Smooth muscle cell (in vitro differentiated cells): ENCODE measurements around the gene MTIF2. TPM values are rescaled to one million over a fixed set of nuclear protein-coding genes. Genes with fewer than 3 reads are reported as not detected.

Experiments used
- DNase-seq: peaks from one replicate; lab custom pipeline; 2025; ENCODE audit not compliant: unreplicated experiment; lab: John Stamatoyannopoulos, UW
- H2AFZ ChIP-seq: fragments of 200-600 bp; sonication (generic); 2 replicates; pipeline ENCODE4 v1.6.0; 2016; ENCODE audit warnings: antibody characterized with exemption, low read depth, mild to moderate bottlenecking
- H3F3A ChIP-seq: fragments of 200-600 bp; sonication (generic); 2 replicates; pipeline ENCODE4 v1.6.0; 2017; ENCODE audit warnings: antibody characterized with exemption, low read depth
- H3K27ac ChIP-seq: fragments of 200-600 bp; sonication (generic); 2 replicates; pipeline ENCODE4 v1.5.1; 2016; ENCODE audit warnings: low read depth, mild to moderate bottlenecking
- H3K27me3 ChIP-seq: fragments of 200-600 bp; sonication (generic); 2 replicates; pipeline ENCODE4 v1.6.1; 2016; ENCODE audit warnings: low read depth, mild to moderate bottlenecking
- H3K36me3 ChIP-seq: fragments of 200-600 bp; sonication (generic); 2 replicates; pipeline ENCODE4 v1.5.1; 2016; ENCODE audit warnings: low read depth
- H3K4me1 ChIP-seq: fragments of 200-600 bp; sonication (generic); 2 replicates; pipeline ENCODE4 v1.5.1; 2016; ENCODE audit warnings: low read depth
- H3K4me2 ChIP-seq: fragments of 200-600 bp; sonication (generic); 2 replicates; pipeline ENCODE4 v1.6.0; 2016; ENCODE audit warnings: mild to moderate bottlenecking
- H3K4me3 ChIP-seq: fragments of 200-600 bp; sonication (generic); 2 replicates; pipeline ENCODE4 v1.5.1; 2016; ENCODE audit warnings: mild to moderate bottlenecking
- H3K79me2 ChIP-seq: fragments of 200-600 bp; sonication (generic); 2 replicates; pipeline ENCODE4 v1.6.0; 2016; ENCODE audit warnings: low read depth, mild to moderate bottlenecking
- H3K9ac ChIP-seq: fragments of 200-600 bp; sonication (generic); 2 replicates; pipeline ENCODE4 v1.6.0; 2016; ENCODE audit warnings: low read depth
- H3K9me3 ChIP-seq: fragments of 200-600 bp; sonication (generic); replicated peaks from 2 replicates; pipeline ENCODE4 v1.5.1; 2016; ENCODE audit warnings: low read depth
- H4K20me1 ChIP-seq: fragments of 200-600 bp; sonication (generic); 2 replicates; pipeline ENCODE4 v1.6.0; 2016; ENCODE audit warnings: low read depth
- WGBS: methylation state at CpG from one replicate; pipeline ENCODE4 v1.1.7; 2016; ENCODE audit warnings: low lambda C conversion rate; 5-methylcytosine and 5-hydroxymethylcytosine counted together
- polyA plus RNA-seq: library from polyadenylated mRNA; unstranded; fragments of >200 nt; fragmentation: Nextera tagmentation; extraction: Ambion mirVana; gene quantifications from 2 replicates; pipeline ENCODE4 v1.2.1, GENCODE V29; 2016
- total RNA-seq: library from RNA; depleted of rRNA; stranded (reverse); fragments of >200 nt; gene quantifications from 2 replicates; pipeline ENCODE4 v1.2.3, GENCODE V29; 2014
- TF ChIP-seq, protein P1 (sequence below): fragments of 200-600 bp; sonication (generic); IDR thresholded peaks from 2 replicates; pipeline ENCODE4 v1.5.1; 2017; ENCODE audit warnings: borderline replicate concordance, mild to moderate bottlenecking, antibody characterized with exemption; ENCODE audit not compliant: insufficient read depth, poor library complexity, severe bottlenecking

MTIF2 gene
- total and polyA plus RNA-seq, 2 experiments from 2014 or later: 11.6 to 22.7 TPM

DNA sequence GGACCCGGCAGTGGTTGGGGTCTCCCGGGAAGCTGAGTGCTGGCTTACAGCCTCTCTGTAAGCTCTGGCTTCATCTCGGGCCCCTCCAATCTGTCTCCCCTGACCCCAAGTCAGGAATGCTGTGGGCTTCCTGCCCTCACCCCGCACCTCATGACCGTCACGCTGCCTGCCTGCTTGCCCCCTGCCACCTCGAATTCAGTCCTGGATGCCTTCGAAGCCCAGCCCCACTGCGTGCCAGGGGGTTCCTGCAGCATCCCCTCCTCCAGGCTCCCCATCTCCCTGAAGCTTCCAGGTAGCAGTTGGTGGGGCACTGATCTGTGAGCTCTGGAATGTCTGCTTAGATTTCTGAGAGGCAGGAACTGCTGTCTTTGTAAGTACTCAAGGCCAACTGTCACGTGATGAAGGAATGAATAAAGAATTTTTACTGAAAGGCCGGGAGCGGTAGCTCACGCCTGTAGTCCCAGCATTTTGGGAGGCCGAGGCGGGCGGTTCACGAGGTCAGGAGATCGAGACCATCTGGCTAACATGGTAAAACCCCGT lies 43.5 kb downstream of the MTIF2 start:
- H3K36me3 ChIP-seq: no peaks in the 10 kb centered on the region
- H3K9me3 ChIP-seq: no peaks in the 10 kb centered on the region
- H3K79me2 ChIP-seq: peaks cover 46% of the 10 kb centered on the region
- H3K27ac ChIP-seq: no peak overlapping the region
- H2AFZ ChIP-seq: no peak overlapping the region
- H3K4me2 ChIP-seq: no peak overlapping the region
- TF ChIP-seq, protein P1, sequence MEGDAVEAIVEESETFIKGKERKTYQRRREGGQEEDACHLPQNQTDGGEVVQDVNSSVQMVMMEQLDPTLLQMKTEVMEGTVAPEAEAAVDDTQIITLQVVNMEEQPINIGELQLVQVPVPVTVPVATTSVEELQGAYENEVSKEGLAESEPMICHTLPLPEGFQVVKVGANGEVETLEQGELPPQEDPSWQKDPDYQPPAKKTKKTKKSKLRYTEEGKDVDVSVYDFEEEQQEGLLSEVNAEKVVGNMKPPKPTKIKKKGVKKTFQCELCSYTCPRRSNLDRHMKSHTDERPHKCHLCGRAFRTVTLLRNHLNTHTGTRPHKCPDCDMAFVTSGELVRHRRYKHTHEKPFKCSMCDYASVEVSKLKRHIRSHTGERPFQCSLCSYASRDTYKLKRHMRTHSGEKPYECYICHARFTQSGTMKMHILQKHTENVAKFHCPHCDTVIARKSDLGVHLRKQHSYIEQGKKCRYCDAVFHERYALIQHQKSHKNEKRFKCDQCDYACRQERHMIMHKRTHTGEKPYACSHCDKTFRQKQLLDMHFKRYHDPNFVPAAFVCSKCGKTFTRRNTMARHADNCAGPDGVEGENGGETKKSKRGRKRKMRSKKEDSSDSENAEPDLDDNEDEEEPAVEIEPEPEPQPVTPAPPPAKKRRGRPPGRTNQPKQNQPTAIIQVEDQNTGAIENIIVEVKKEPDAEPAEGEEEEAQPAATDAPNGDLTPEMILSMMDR: no peak
- no peaks in the 10 kb centered on the region for H3K27me3 ChIP-seq
- H4K20me1 ChIP-seq: no peaks in the 10 kb centered on the region
- 82% methylated on average over 19 of the region's 19 CpGs for WGBS
- no peak overlapping the region for H3K9ac ChIP-seq
- no peak for DNase-seq
- peaks cover 19% of the 10 kb centered on the region for H3F3A ChIP-seq
- peaks cover 5% of the 10 kb centered on the region for H3K4me1 ChIP-seq
- no peak overlapping the region for H3K4me3 ChIP-seq

DNA sequence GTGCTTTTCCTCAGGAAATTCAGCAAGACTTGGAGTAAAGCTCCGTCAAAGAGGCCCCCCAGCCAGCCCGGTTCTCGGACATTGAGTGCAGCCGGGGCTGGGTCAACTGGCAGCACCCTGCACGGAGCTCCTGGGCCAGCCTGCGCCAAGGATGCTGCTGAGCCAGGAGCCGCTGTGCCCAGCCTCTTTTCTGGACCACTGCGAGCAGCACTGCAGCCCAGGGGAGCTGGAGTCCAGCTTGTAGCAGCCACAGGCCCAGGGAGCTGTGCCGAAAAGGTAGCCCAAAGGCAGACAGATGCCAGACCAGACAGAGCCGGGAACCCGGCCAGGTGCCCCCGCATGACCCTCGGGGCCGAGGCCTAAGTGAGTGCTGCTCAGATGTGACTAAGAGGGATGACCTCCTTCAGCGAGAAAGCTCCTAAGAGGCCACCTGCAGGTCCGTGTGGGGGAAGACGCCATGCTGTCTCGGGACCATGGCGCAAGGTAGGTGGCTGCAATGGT lies 44.2 kb downstream of the MTIF2 start:
- Histone ChIP-seq H3K27ac (no peak overlapping the region), H3K9ac (no peak overlapping the region), H3K4me3 (no peak overlapping the region), H3K4me1 (peaks cover 5% of the 10 kb centered on the region), H4K20me1 (no peaks in the 10 kb centered on the region), H2AFZ (no peak overlapping the region), H3K9me3 (no peaks in the 10 kb centered on the region), H3K36me3 (no peaks in the 10 kb centered on the region), H3F3A (peaks cover 19% of the 10 kb centered on the region), H3K4me2 (no peak overlapping the region), H3K27me3 (no peaks in the 10 kb centered on the region), H3K79me2 (peaks cover 41% of the 10 kb centered on the region)
- no peak for DNase-seq
- 91% methylated on average over 19 of the region's 19 CpGs for WGBS
- TF ChIP-seq, protein P1: no peak

DNA sequence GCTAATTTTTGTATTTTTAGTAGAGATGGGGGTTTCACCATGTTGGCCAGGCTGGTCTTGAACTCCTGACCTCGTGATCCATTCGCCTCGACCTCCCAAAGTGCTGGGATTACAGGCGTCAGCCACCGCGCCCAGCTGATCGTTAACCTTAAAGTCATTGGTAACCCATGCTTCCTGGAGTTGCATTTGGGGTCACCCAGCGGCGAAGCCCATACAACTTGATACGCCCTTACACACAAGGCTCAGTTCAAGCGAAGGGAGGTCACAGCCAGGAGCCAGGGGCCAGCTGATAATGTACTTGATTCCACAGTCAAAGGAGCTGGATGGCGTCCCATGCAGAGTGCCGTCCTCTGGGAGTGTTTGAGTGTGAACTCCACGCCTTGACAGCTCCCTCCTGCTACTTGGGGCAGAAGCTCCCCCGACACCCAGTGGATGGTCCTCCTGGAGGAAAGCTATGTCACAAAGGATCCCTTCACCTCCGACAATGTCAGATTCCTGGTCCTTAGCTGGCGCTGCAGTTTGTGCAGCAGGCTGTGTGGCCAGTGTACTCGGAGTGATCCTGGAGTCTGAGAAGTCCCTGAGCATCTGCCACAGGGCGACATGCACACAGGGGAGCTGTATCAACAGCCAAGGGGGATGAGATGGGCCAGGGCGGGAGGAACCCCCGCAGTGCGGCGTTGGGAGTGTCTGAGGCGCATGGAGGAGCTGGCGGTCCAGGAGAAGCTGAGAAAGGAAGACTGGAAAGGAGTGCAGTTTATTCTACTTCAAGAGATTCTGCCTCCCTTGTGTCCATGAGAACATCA lies 44.9 kb downstream of the MTIF2 start:
- peak overlapping the region; percentile 96 for H3K4me2 ChIP-seq
- peaks cover 19% of the 10 kb centered on the region for H3F3A ChIP-seq
- H2AFZ ChIP-seq: no peak overlapping the region
- no peak for DNase-seq
- no peaks in the 10 kb centered on the region for H3K9me3 ChIP-seq
- no peaks in the 10 kb centered on the region for H3K36me3 ChIP-seq
- 96% methylated on average over 25 of the region's 25 CpGs for WGBS
- peak overlapping the region; percentile 95 for H3K4me3 ChIP-seq
- H3K79me2 ChIP-seq: peaks cover 41% of the 10 kb centered on the region
- H3K4me1 ChIP-seq: peaks cover 5% of the 10 kb centered on the region
- H3K27me3 ChIP-seq: no peaks in the 10 kb centered on the region
- H3K27ac ChIP-seq: peak overlapping the region; percentile 90
- TF ChIP-seq, protein P1: no peak
- H3K9ac ChIP-seq: no peak overlapping the region
- H4K20me1 ChIP-seq: no peaks in the 10 kb centered on the region

DNA sequence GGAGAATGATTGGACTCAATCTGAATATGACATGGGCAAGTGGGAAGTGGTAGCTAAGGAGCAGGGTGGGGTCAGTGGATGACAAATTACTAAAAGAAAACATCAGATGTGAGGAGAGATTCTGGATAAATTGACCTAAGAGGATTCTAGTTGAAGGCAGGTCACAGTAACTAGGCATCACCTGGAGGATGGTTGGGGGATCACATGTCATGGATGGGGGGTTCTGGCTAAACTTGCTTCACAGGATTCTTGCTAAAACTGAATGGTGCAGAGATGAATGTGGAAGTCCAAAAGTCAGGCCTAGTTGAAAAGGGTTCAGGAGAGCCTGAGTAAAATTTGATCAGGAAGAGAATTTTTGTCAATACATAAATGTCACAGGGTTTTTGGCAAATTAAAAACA lies 55.2 kb downstream of the MTIF2 start:
- Histone ChIP-seq H4K20me1 (no peaks in the 10 kb centered on the region), H3F3A (no peaks in the 10 kb centered on the region), H3K9me3 (no peaks in the 10 kb centered on the region), H3K27me3 (no peaks in the 10 kb centered on the region), H2AFZ (no peak overlapping the region), H3K4me3 (no peak overlapping the region), H3K4me2 (no peak overlapping the region), H3K79me2 (no peaks in the 10 kb centered on the region), H3K9ac (no peak overlapping the region), H3K36me3 (no peaks in the 10 kb centered on the region), H3K4me1 (no peaks in the 10 kb centered on the region), H3K27ac (no peak overlapping the region)
- TF ChIP-seq, protein P1: no peak
- DNase-seq: no peak
